NT2/D1 (cell line): ENCODE data around the gene PPP1R7.

ENCODE experiments used
- DNase-seq: peaks from one replicate; pipeline ENCODE4 v3.0.0-alpha.2; 2011; ENCODE audit warnings: low read depth, low spot score
- H3K27me3 ChIP-seq: 2 replicates; pipeline ENCODE4 v1.6.0; 2011; ENCODE audit warnings: mild to moderate bottlenecking; ENCODE audit not compliant: insufficient read length, insufficient read depth
- H3K36me3 ChIP-seq: 2 replicates; pipeline ENCODE4 v1.6.1; 2011; ENCODE audit warnings: mild to moderate bottlenecking, low read length, mixed read lengths; ENCODE audit not compliant: insufficient read depth, insufficient read length
- H3K4me1 ChIP-seq: 2 replicates; pipeline ENCODE4 v1.5.1; 2011; ENCODE audit not compliant: insufficient read depth, insufficient read length
- H3K4me3 ChIP-seq: 2 replicates; pipeline ENCODE4 v1.5.1; 2011; ENCODE audit warnings: low read depth; ENCODE audit not compliant: insufficient read length
- H3K9ac ChIP-seq: 2 replicates; pipeline ENCODE4 v1.6.0; 2011; ENCODE audit warnings: low read depth; ENCODE audit not compliant: insufficient read length
- H3K9me3 ChIP-seq: 2 replicates; pipeline ENCODE4 v1.5.1; 2011; ENCODE audit warnings: mild to moderate bottlenecking, low read length; ENCODE audit not compliant: insufficient read depth
- SUZ12 ChIP-seq: IDR thresholded peaks from 2 replicates; pipeline ENCODE4 v1.6.1; 2011; ENCODE audit not compliant: insufficient read length, insufficient read depth; ENCODE audit errors: extremely low read depth
- YY1 ChIP-seq: IDR thresholded peaks from 2 replicates; pipeline ENCODE4 v1.6.1; 2011; ENCODE audit not compliant: insufficient read length, insufficient read depth
- ZNF274 ChIP-seq: IDR thresholded peaks from 2 replicates; pipeline ENCODE4 v1.6.1; 2011; ENCODE audit warnings: mild to moderate bottlenecking, low read depth, low read length

Gene PPP1R7

DNA sequence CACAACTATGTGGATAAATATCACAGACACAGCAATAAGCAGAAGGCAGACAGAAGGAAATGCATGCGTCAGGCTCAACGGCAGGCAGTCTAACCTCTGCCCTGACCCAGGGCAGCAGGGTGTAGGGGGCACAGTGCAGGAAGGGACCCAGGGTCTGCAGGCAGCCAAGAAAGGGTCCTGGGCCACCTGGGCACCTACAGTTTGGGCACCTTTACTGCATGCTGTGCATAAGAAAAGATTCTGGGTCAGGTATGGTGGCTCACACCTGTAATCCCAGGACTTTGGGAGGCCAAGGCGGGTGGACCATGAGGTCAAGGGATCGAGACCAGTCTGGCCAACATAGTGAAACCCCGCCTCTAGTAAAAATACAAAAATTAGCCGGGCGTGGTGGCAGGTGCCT, 18.7 kb upstream of the PPP1R7 start:
- H3K36me3 ChIP-seq: peaks cover 44% of the 10 kb centered on the region
- H3K9me3 ChIP-seq: no peaks in the 10 kb centered on the region
- no peak overlapping the region for H3K4me3 ChIP-seq
- DNase-seq: no peak
- TF ChIP-seq ZNF274 (no peak), SUZ12 (no peak), YY1 (no peak)
- no peaks in the 10 kb centered on the region for H3K4me1 ChIP-seq
- H3K9ac ChIP-seq: no peak overlapping the region
- no peaks in the 10 kb centered on the region for H3K27me3 ChIP-seq

DNA sequence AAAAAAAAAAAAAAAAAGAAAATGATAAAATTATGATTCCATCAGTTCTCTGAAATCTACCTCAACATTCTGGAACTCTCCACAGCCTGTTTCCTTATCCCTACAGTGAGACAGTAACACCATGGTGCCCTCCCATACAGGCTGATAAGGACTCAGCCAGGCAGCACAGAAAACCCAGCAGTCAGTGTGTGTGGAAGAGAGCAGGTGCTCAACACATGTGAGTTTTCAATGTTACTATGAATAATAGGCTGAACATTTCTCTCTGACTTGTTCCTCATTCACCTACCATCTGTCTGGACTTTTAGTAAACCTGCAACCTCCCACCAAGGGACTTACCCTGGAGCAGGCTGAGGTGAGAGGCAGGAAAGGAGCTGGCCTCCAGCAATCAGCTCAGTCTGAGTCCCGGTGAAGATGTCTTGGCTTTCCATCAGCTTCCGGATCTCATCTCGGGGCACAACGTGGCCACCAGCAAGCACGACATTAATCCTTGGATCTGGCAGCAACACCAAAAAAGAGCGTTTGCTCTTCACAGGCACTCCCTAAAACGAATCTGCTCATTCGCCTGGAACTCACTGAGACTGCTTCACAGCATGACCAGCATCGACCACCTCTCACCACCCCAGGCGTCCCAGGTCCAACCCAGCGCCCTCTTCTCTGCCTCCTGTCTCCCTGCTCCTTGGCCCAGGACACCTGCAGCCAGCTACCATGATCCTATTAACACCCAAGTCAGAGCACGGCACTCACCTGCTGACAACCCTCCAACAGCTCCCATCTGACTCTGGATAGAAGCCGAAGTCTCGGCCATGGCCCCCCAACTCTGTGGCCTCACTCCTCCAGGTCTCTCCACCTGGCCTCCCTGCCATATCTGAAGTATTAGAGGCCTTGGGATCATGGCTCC, 17.5 kb upstream of the PPP1R7 start:
- no peaks in the 10 kb centered on the region for H3K4me1 ChIP-seq
- TF ChIP-seq SUZ12 (no peak), YY1 (no peak), ZNF274 (no peak)
- no peak overlapping the region for H3K4me3 ChIP-seq
- no peaks in the 10 kb centered on the region for H3K9me3 ChIP-seq
- H3K27me3 ChIP-seq: no peaks in the 10 kb centered on the region
- DNase-seq: no peak
- no peak overlapping the region for H3K9ac ChIP-seq
- H3K36me3 ChIP-seq: peaks cover 49% of the 10 kb centered on the region

- peaks cover 54% of the 10 kb centered on the region for H3K36me3 ChIP-seq
- no peaks in the 10 kb centered on the region for H3K4me1 ChIP-seq
- no peak overlapping the region for H3K4me3 ChIP-seq
- no peaks in the 10 kb centered on the region for H3K27me3 ChIP-seq
- TF ChIP-seq YY1 (no peak), ZNF274 (no peak), SUZ12 (no peak)
- no peak for DNase-seq
- H3K9me3 ChIP-seq: no peaks in the 10 kb centered on the region
- H3K9ac ChIP-seq: no peak overlapping the region
These were observed 16.8 kb upstream of the PPP1R7 start for GRCh38 chr2:241133436-241133820.

DNA sequence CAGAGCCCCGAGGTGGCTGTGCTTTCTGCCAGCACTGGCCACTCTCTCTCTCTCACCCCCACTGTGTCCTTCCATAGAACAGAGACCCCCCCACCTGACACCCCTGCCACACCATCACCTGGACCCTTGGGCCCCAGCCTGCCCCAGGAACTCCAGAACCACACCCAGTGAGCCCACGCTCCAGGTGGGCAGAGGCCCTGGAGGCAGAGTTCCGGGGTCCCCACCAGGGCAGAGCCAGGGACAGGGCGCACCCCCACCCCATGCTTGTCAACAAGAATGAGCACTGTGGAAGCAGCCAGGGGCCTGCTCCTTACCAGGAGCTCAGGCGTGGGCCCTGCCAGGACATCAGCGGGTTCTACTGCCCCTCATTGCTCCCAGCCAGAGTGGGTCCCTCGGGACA, 15.6 kb upstream of the PPP1R7 start:
- no peaks in the 10 kb centered on the region for H3K9me3 ChIP-seq
- DNase-seq: no peak
- H3K27me3 ChIP-seq: no peaks in the 10 kb centered on the region
- H3K9ac ChIP-seq: no peak overlapping the region
- peaks cover 62% of the 10 kb centered on the region for H3K36me3 ChIP-seq
- no peak overlapping the region for H3K4me3 ChIP-seq
- TF ChIP-seq ZNF274 (no peak), SUZ12 (no peak)
- H3K4me1 ChIP-seq: no peaks in the 10 kb centered on the region

- Histone ChIP-seq H3K4me3 (no peak overlapping the region), H3K9me3 (no peaks in the 10 kb centered on the region), H3K4me1 (no peaks in the 10 kb centered on the region), H3K36me3 (peaks cover 68% of the 10 kb centered on the region), H3K9ac (no peak overlapping the region), H3K27me3 (no peaks in the 10 kb centered on the region)
- no peak for DNase-seq
- TF ChIP-seq SUZ12: no peak
- TF ChIP-seq ZNF274: no peak
- no peak for TF ChIP-seq YY1
These were observed 14.5 kb upstream of the PPP1R7 start for GRCh38 chr2:241135737-241136136.

- no peaks in the 10 kb centered on the region for H3K9me3 ChIP-seq
- H3K9ac ChIP-seq: no peak overlapping the region
- DNase-seq: no peak
- no peaks in the 10 kb centered on the region for H3K4me1 ChIP-seq
- peaks cover 69% of the 10 kb centered on the region for H3K36me3 ChIP-seq
- H3K4me3 ChIP-seq: no peak overlapping the region
- TF ChIP-seq SUZ12: no peak
- TF ChIP-seq ZNF274: no peak
- TF ChIP-seq YY1: no peak
- no peaks in the 10 kb centered on the region for H3K27me3 ChIP-seq
These were observed 14.1 kb upstream of the PPP1R7 start for GRCh38 chr2:241136191-241136590.

- TF ChIP-seq ZNF274 (no peak), SUZ12 (no peak), YY1 (no peak)
- Histone ChIP-seq H3K9ac (no peak overlapping the region), H3K4me1 (no peaks in the 10 kb centered on the region), H3K36me3 (peaks cover 65% of the 10 kb centered on the region), H3K9me3 (no peaks in the 10 kb centered on the region), H3K27me3 (no peaks in the 10 kb centered on the region), H3K4me3 (no peak overlapping the region)
- no peak for DNase-seq
These were observed 13.5 kb upstream of the PPP1R7 start for GRCh38 chr2:241136661-241137260.
